Lung (tissue), 16 donors: ENCODE measurements around the gene FHOD3. TPM values are rescaled to one million over a fixed set of nuclear protein-coding genes. Genes with fewer than 3 reads are reported as not detected.

Experiments used
- ATAC-seq: fragments of 200-7000 bp; cut with Tn5 transposase; one replicate; pipeline ENCODE4 v1.9.1; 2020; ENCODE audit warnings: moderate number of reproducible peaks; ENCODE audit not compliant: insufficient read depth, low FRiP score
- DNase-seq, 3 donors: peaks; one replicate each; pipeline ENCODE4 v3.0.0-alpha.2; 2013 to 2017
- H3K27ac ChIP-seq, 2 donors: one replicate each; pipeline ENCODE4 v1.5.1; 2013; ENCODE audit warnings: mild to moderate bottlenecking in 2 of 2, moderate library complexity in 2 of 2, control low read depth in 1 of 2, inconsistent platforms in 1 of 2, low read depth in 1 of 2, low read length in 1 of 2
- H3K27me3 ChIP-seq, 3 donors: one replicate each; pipeline ENCODE4 v1.5.1; 2013; ENCODE audit warnings: low read length in 2 of 3; ENCODE audit not compliant: control insufficient read depth in 3 of 3, insufficient read depth in 3 of 3
- H3K36me3 ChIP-seq, 4 donors: one replicate each; pipeline ENCODE4 v1.5.1; 2013; ENCODE audit warnings: low read length in 4 of 4, mild to moderate bottlenecking in 1 of 4, moderate library complexity in 1 of 4; ENCODE audit not compliant: control insufficient read depth in 4 of 4, insufficient read depth in 4 of 4
- H3K4me1 ChIP-seq, 5 donors: one replicate each; pipeline ENCODE4 v1.5.1; 2013; ENCODE audit warnings: low read length in 5 of 5, mild to moderate bottlenecking in 2 of 5, moderate library complexity in 1 of 5; ENCODE audit not compliant: control insufficient read depth in 5 of 5, insufficient read depth in 5 of 5
- H3K4me3 ChIP-seq: one replicate; pipeline ENCODE4 v1.5.1; 2013; ENCODE audit warnings: mild to moderate bottlenecking, control low read depth, moderate library complexity
- H3K9ac ChIP-seq, 2 donors: one replicate each; pipeline ENCODE4 v1.5.1; 2013; ENCODE audit warnings: low read length in 2 of 2, control low read depth in 1 of 2; ENCODE audit not compliant: insufficient read depth in 1 of 2
- H3K9me3 ChIP-seq, 4 donors: one replicate each; pipeline ENCODE4 v1.5.1; 2013; ENCODE audit warnings: low read length in 3 of 4, mild to moderate bottlenecking in 1 of 4, moderate library complexity in 1 of 4; ENCODE audit not compliant: control insufficient read depth in 4 of 4, insufficient read depth in 3 of 4
- CTCF ChIP-seq: IDR thresholded peaks from 2 replicates; pipeline ENCODE4 v1.5.1; 2012; ENCODE audit warnings: mild to moderate bottlenecking; ENCODE audit errors: control extremely low read depth, extremely low read depth
- WGBS, 2 donors: extraction: QIAGEN DNeasy Blood & Tissue Kit; methylation state at CpG; one replicate each; pipeline ENCODE4 v1.1.7; 2013; 5-methylcytosine and 5-hydroxymethylcytosine counted together
- long read RNA-seq, 5 donors: transcript quantifications; one replicate each; lab custom pipeline, GENCODE V29; 2026
- polyA plus RNA-seq, 2 donors: library from polyadenylated mRNA; stranded (reverse); fragments of 200-250 nt; gene quantifications; one replicate each; pipeline ENCODE4 v1.2.1, GENCODE V29; 2013
- total RNA-seq, 2 donors: library from RNA; depleted of rRNA in 1 of 2; stranded (reverse); fragments of >200 nt in 1 of 2; gene quantifications; one replicate each; pipeline ENCODE4 v1.2.1, GENCODE V29; 2014 to 2021
- donor health status: control.
- donor health status: control.
- donor health status: Bipolar disorder and iron deficiency.
- donor health status: healthy.
- donor health status: DM: yes; HTN: yes; CAD: no.

The FHOD3 gene
- total RNA-seq (1 to 10 TPM; 4.4 to 7.4 TPM), polyA plus RNA-seq (1 to 10 TPM; 1.0 to 1.3 TPM)
- long read RNA-seq, donor 1, partial matches to known transcripts = 26 of 60 reads
- long read RNA-seq, donor 1, other reads (novel, unspliced or antisense) = 34 of 60 reads
- long read RNA-seq, donor 2 = 0 reads
- long read RNA-seq, donor 3 = 0 reads
- long read RNA-seq, donor 4 = 0 reads
- long read RNA-seq, donor 5, partial matches to known transcripts = 35 of 106 reads
- long read RNA-seq, donor 5, other reads (novel, unspliced or antisense) = 71 of 106 reads

GRCh38 chr18:36297417-36298125 is at the start of gene FHOD3:
TSS of gene FHOD3 (plus strand) at chr18:36297713. CDS start at chr18:36297836, 123 bp downstream.
- DNase-seq = peak; percentile 51 to 69 (median 63)
- 1% methylated on average over 72 to 91 of the region's 91 CpGs for WGBS, 2 donors
- Histone ChIP-seq H3K27ac (peak within 1 kb of the TSS; percentile 20 to 85), H3K27me3 (peaks cover 6 to 51% (median 48%) of the 10 kb centered on the region in 3 donors), H3K4me1 (peaks cover 0 to 12% (median 0%) of the 10 kb centered on the region in 5 donors), H3K4me3 (peak within 1 kb of the TSS; percentile 41), H3K36me3 (no peaks in the 10 kb centered on the region), H3K9me3 (peaks cover 0 to 4% (median 0%) of the 10 kb centered on the region in 4 donors), H3K9ac (no peak within 1 kb of the TSS)
- TF ChIP-seq CTCF = no peak
- peak; percentile 58 for ATAC-seq

- peaks cover 0 to 11% (median 3%) of the 10 kb centered on the region in 4 donors for H3K9me3 ChIP-seq
- ATAC-seq = no peak
These were observed 48.1 kb upstream of the FHOD3 start for GRCh38 chr18:36249392-36249791.

GRCh38 chr18:36250827-36251226 is 46.7 kb upstream of the FHOD3 start:
- DNase-seq (no peak), ATAC-seq (no peak)
- H3K36me3 ChIP-seq = no peaks in the 10 kb centered on the region
- TF ChIP-seq CTCF = no peak
- 55 to 80% methylated on average over 2 of the region's 2 CpGs for WGBS, 2 donors
- no peak overlapping the region for H3K9ac ChIP-seq
- no peaks in the 10 kb centered on the region for H3K27me3 ChIP-seq
- H3K9me3 ChIP-seq = peaks cover 0 to 11% (median 3%) of the 10 kb centered on the region in 4 donors
- H3K4me3 ChIP-seq = no peak overlapping the region
- no peak overlapping the region for H3K27ac ChIP-seq
- H3K4me1 ChIP-seq = peaks cover 0 to 1% (median 0%) of the 10 kb centered on the region in 5 donors

More at GRCh38 chr18:36249392-36249791, 48.1 kb upstream of the FHOD3 start:
- H3K4me3 ChIP-seq = no peak overlapping the region
- H3K27me3 ChIP-seq = no peaks in the 10 kb centered on the region
- no peak for TF ChIP-seq CTCF
- DNase-seq = no peak
- no peaks in the 10 kb centered on the region for H3K36me3 ChIP-seq
- H3K4me1 ChIP-seq = peaks cover 0 to 1% (median 0%) of the 10 kb centered on the region in 5 donors
- H3K27ac ChIP-seq = no peak overlapping the region
- no peak overlapping the region for H3K9ac ChIP-seq
